ENCODE data around the gene CLEC10A.
"Not testable (repeated sequence)": the region's sequence is repeated elsewhere in the genome, so short reads cannot be mapped to it uniquely, and the experiment has no call there.

DNA sequence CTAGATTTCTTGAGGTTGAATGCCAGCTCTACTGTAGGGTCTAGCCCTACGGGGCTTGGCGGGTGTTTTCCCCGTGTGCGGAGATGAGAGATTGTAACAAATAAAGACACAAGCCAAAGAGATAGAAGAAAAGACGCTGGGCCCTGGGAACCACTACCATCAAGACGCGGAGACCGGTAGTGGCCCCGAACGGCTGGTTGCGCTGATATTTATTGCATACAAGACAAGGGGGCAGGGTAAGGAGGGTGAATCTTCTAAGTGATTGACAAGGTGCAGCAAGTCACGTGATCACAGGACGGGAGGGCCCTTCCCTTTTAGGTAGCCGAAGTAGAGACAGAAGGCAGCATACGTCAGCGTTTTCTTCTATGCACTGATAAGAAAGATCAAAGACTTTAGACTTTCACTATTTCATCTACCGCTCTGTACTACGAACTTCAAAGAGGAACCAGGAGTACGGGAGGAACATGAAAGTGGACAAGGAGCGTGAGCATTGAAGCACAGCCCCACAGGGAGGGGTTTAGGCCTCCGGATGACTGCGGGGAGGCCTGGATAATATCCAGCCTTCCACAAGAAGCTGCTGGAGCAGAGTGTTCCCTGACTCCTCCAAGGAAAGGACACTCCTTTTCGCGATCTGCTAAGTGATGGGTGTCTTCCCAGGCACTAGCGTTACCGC lies 33.2 kb downstream of the CLEC10A start:
- TF ChIP-seq, protein P1, sequence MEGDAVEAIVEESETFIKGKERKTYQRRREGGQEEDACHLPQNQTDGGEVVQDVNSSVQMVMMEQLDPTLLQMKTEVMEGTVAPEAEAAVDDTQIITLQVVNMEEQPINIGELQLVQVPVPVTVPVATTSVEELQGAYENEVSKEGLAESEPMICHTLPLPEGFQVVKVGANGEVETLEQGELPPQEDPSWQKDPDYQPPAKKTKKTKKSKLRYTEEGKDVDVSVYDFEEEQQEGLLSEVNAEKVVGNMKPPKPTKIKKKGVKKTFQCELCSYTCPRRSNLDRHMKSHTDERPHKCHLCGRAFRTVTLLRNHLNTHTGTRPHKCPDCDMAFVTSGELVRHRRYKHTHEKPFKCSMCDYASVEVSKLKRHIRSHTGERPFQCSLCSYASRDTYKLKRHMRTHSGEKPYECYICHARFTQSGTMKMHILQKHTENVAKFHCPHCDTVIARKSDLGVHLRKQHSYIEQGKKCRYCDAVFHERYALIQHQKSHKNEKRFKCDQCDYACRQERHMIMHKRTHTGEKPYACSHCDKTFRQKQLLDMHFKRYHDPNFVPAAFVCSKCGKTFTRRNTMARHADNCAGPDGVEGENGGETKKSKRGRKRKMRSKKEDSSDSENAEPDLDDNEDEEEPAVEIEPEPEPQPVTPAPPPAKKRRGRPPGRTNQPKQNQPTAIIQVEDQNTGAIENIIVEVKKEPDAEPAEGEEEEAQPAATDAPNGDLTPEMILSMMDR (IDR thresholded peaks at IDR 0.05; ENCODE audit: insufficient read depth, low read length, poor library complexity, severe bottlenecking) = not testable (repeated sequence)
- not testable (repeated sequence) for TF ChIP-seq EZH2phosphoT487 (conservative IDR thresholded peaks at IDR 0.05; ENCODE audit: low read length)
